K562 (cell line): ENCODE results near the gene TAT. TPM values are rescaled to one million over a fixed set of nuclear protein-coding genes. Genes with fewer than 3 reads are reported as not detected.
A peak's percentile ranks its signal among the peaks of the same experiment; 100 is the strongest.

ENCODE experiments used
- ATAC-seq: fragments of 200-7000 bp; cut with Tn5 transposase; 3 replicates; pipeline ENCODE4 v1.9.1; 2020; ENCODE audit warnings: moderate library complexity
- BruUV-seq: library from RNA; stranded (reverse); fragments of 400-500 nt; replicated peaks from 2 replicates; lab custom pipeline; 2021; lab: Mats Ljungman, UMichigan
- CTCF ChIA-PET: fragments of 300-600 bp; formaldehyde crosslinking; extraction: SDS; loops from one replicate; lab custom pipeline; 2021; ENCODE audit warnings: low intra/inter-chr PET ratio; lab: Yijun Ruan, JAX
- POLR2A ChIA-PET: fragments of 300-600, 350-650 bp; sonication (Branson Sonifier 250); formaldehyde crosslinking; extraction: SDS; loops from one replicate; lab custom pipeline; 2021; ENCODE audit warnings: antibody characterized with exemption, inconsistent platforms; lab: Yijun Ruan, JAX
- DNase-seq, 4 experiments: peaks; one replicate each; pipeline versions ENCODE4 v3.0.0 to v3.0.0-alpha.2; 2011 to 2018; ENCODE audit warnings: low spot score in 3 of 4, mixed read lengths in 3 of 4; ENCODE audit errors: extremely low read depth in 1 of 4
- FAIRE-seq: peaks from 2 replicates; lab custom pipeline; 2011; peaks lifted over from hg19 to GRCh38; lab: Jason Lieb, UNC
- H2AFZ ChIP-seq: 2 replicates; pipeline ENCODE4 v1.6.0; 2011; ENCODE audit warnings: low read depth, low read length, control low read depth, inconsistent platforms
- H3K27ac ChIP-seq: fragments of 200-600 bp; 3 replicates; pipeline ENCODE4 v1.8.0; 2011; ENCODE audit warnings: low read depth, mild to moderate bottlenecking, control low read depth, inconsistent platforms, low read length, moderate library complexity, mixed read lengths; ENCODE audit errors: extremely low read depth
- H3K27me3 ChIP-seq, 2 experiments: fragments of 300-600 bp in 1 of 2; 2 replicates in 1 of 2; 3 replicates in 1 of 2; pipeline versions ENCODE4 v1.6.0 to v1.8.0; 2011; ENCODE audit warnings: inconsistent platforms in 2 of 2, low read length in 2 of 2, mild to moderate bottlenecking in 1 of 2, mixed read lengths in 1 of 2, moderate library complexity in 1 of 2; ENCODE audit not compliant: control insufficient read depth in 2 of 2, insufficient read depth in 2 of 2
- H3K36me3 ChIP-seq: fragments of 300-600 bp; 3 replicates; pipeline ENCODE4 v1.8.0; 2011; ENCODE audit warnings: mild to moderate bottlenecking, low read length, inconsistent platforms; ENCODE audit not compliant: control insufficient read depth, insufficient read depth
- H3K4me1 ChIP-seq, 2 experiments: fragments of 200-600 bp in 1 of 2; replicated peaks in 1 of 2; 2 replicates in 1 of 2; 3 replicates in 1 of 2; pipeline versions ENCODE4 v1.5.1 to v1.8.0; 2011; ENCODE audit warnings: inconsistent platforms in 2 of 2, low read length in 2 of 2, mild to moderate bottlenecking in 1 of 2, mixed read lengths in 1 of 2, moderate library complexity in 1 of 2; ENCODE audit not compliant: control insufficient read depth in 2 of 2, insufficient read depth in 2 of 2
- H3K4me2 ChIP-seq: 2 replicates; pipeline ENCODE4 v1.6.1; 2011; ENCODE audit warnings: low read length, control low read depth, inconsistent platforms, mixed read lengths; ENCODE audit not compliant: insufficient read depth
- H3K4me3 ChIP-seq: fragments of 200-600 bp; sonication (generic), shearing (Covaris generic); 2 replicates; pipeline ENCODE4 v1.5.1; 2016; ENCODE audit warnings: control low read depth, inconsistent platforms
- H3K79me2 ChIP-seq: fragments of 200-600 bp; 3 replicates; pipeline ENCODE4 v1.8.0; 2011; ENCODE audit warnings: low read length, inconsistent platforms; ENCODE audit not compliant: control insufficient read depth, insufficient read depth
- H3K9ac ChIP-seq, 2 experiments: 2 replicates each; pipeline versions ENCODE4 v1.6.0 to v1.6.1; 2011; ENCODE audit warnings: low read depth in 2 of 2, low read length in 2 of 2, control low read depth in 1 of 2, inconsistent platforms in 1 of 2, mild to moderate bottlenecking in 1 of 2, mixed read lengths in 1 of 2; ENCODE audit not compliant: insufficient read depth in 1 of 2
- H3K9me1 ChIP-seq: one replicate; pipeline ENCODE4 v1.6.0; 2011; ENCODE audit warnings: inconsistent platforms, mild to moderate bottlenecking, low read length, moderate library complexity; ENCODE audit not compliant: control insufficient read depth, insufficient read depth
- H3K9me3 ChIP-seq: replicated peaks from 2 replicates; pipeline ENCODE4 v1.5.1; 2011; ENCODE audit warnings: low read depth, low read length, inconsistent platforms; ENCODE audit not compliant: control insufficient read depth, insufficient read depth
- H4K20me1 ChIP-seq: replicated peaks from 2 replicates; pipeline ENCODE4 v1.6.1; 2011; ENCODE audit warnings: low read length, inconsistent platforms, mixed read lengths; ENCODE audit not compliant: control insufficient read depth, insufficient read depth
- CCNT2 ChIP-seq: IDR thresholded peaks from 2 replicates; pipeline ENCODE4 v1.6.1; 2011; ENCODE audit warnings: borderline replicate concordance, low read depth, mild to moderate bottlenecking, moderate library complexity, mixed read lengths, low read length; ENCODE audit not compliant: insufficient read length; ENCODE audit errors: extremely low read depth
- EGR1 ChIP-seq: fragments of 450-650 bp; conservative IDR thresholded peaks from 2 replicates; pipeline ENCODE4 v1.6.1; 2017; ENCODE audit warnings: mild to moderate bottlenecking
- HNRNPH1 ChIP-seq: fragments of 200-400 bp; formaldehyde crosslinking; optimal IDR thresholded peaks from 2 replicates; pipeline ENCODE3; 2017; ENCODE audit warnings: low read depth, mild to moderate bottlenecking, low read length, moderate library complexity
- JUND ChIP-seq, 2 experiments: IDR thresholded peaks; 2 replicates in 1 of 2; 3 replicates in 1 of 2; pipeline ENCODE4 v1.6.1; 2011; ENCODE audit warnings: borderline replicate concordance in 2 of 2, low read depth in 2 of 2, low read length in 2 of 2, improper control_type of control experiment in 1 of 2, missing biosample characterization in 1 of 2, missing genetic modification characterization in 1 of 2, missing genetic modification reagents in 1 of 2
- MAX ChIP-seq: sonication (generic); formaldehyde crosslinking; IDR thresholded peaks from 2 replicates; pipeline ENCODE4 v1.9.0; 2022; ENCODE audit warnings: mild to moderate bottlenecking, missing genetic modification reagents
- SIRT6 ChIP-seq: IDR thresholded peaks from one replicate; pipeline ENCODE4 v1.6.1; 2012; ENCODE audit warnings: low read depth, mild to moderate bottlenecking, control low read depth, inconsistent platforms, low read length, moderate library complexity
- YBX1 ChIP-seq: fragments of 450-650 bp; IDR thresholded peaks from 2 replicates; pipeline ENCODE4 v1.7.1; 2016; ENCODE audit warnings: mild to moderate bottlenecking
- ZFP1 ChIP-seq: fragments of 450-650 bp; formaldehyde crosslinking; IDR thresholded peaks from 2 replicates; pipeline ENCODE4 v1.4.0; 2020; ENCODE audit warnings: mild to moderate bottlenecking, mixed read lengths
- ZKSCAN1 ChIP-seq: fragments of 150-350 bp; IDR thresholded peaks from 2 replicates; pipeline ENCODE4 v1.6.1; 2016; ENCODE audit warnings: low read depth, low read length
- ZNF212 ChIP-seq: fragments of 450-650 bp; formaldehyde crosslinking; IDR thresholded peaks from 2 replicates; pipeline ENCODE4 v1.4.0; 2020; ENCODE audit warnings: mild to moderate bottlenecking
- ZNF354B ChIP-seq: fragments of 250-450 bp; sonication (Bioruptor Pico); IDR thresholded peaks from 2 replicates; pipeline ENCODE4 v1.4.0; 2020
- ZNF395 ChIP-seq: fragments of 200-800 bp; sonication (Bioruptor generic); IDR thresholded peaks from 2 replicates; pipeline ENCODE4 v1.6.1; 2017; ENCODE audit warnings: missing genetic modification characterization, missing compliant biosample characterization
- ZNF445 ChIP-seq: fragments of 250-450 bp; sonication (Bioruptor Pico); IDR thresholded peaks from 2 replicates; pipeline ENCODE4 v1.4.0; 2020; ENCODE audit warnings: low read depth, mild to moderate bottlenecking, moderate library complexity
- WGBS: fragments of 100-300 bp; shearing (Covaris generic); methylation state at CpG from one replicate; pipeline ENCODE4 v1.1.6; 2016; ENCODE audit warnings: low coverage, mixed read lengths; ENCODE audit not compliant: insufficient coverage; ENCODE audit errors: missing lambda C conversion rate; 5-methylcytosine and 5-hydroxymethylcytosine counted together
- in situ Hi-C: fragments of 300-500 bp; cut with MboI; formaldehyde crosslinking; loops from 4 replicates; pipeline ENCODE4 v1.15.0; 2018; ENCODE audit warnings: inconsistent platforms, mixed read lengths
- intact Hi-C: fragments of 100-400 bp; cut with micrococcal nuclease; formaldehyde crosslinking; loops from 2 replicates; pipeline ENCODE4 v1.14.2; 2022
- polyA plus RNA-seq, 8 experiments: library from polyadenylated mRNA; depleted of rRNA in 4 of 8; stranded (reverse) in 5 of 8; unstranded in 3 of 8; fragments of >200 nt; fragmentation: Nextera tagmentation in 2 of 8; fragmentation: Illumina TruSeq in 1 of 8; extraction: Ambion mirVana in 2 of 8; extraction: Trizol in 1 of 8; gene quantifications; 2 replicates each; pipeline versions ENCODE4 v1.2.1 to v1.2.3, GENCODE V29; 2011 to 2014; ENCODE audit warnings: inconsistent platforms in 1 of 8, missing spikeins in 1 of 8
- total RNA-seq, 7 experiments: library from RNA; depleted of rRNA in 6 of 7; stranded (reverse); fragments of >200 nt in 6 of 7; fragmentation: Illumina TruSeq in 2 of 7; extraction: Trizol in 2 of 7; gene quantifications; 2 replicates each; pipeline versions ENCODE4 v1.2.1 to v1.2.3, GENCODE V29; 2011 to 2021; ENCODE audit warnings: low replicate concordance in 1 of 7
- TF ChIP-seq, protein P1 (sequence below): sonication (generic); formaldehyde crosslinking; IDR thresholded peaks from 2 replicates; pipeline ENCODE4 v1.8.1; 2023; ENCODE audit warnings: mild to moderate bottlenecking, missing genetic modification reagents, moderate library complexity

Gene TAT
- total and polyA plus RNA-seq, 9 of the 15 experiments (the other 6 are each of a cell fraction or from before 2014, with no cell fraction given) = 0.04 to 0.24 (median 0.04) TPM; not detected in 6

- CTCF ChIA-PET = no interaction called here
- in situ Hi-C loops = no loop called here
Observed at GRCh38 chr16:71528257-71528656, 48.6 kb downstream of the TAT start.

GRCh38 chr16:71526111-71526631 lies 50.7 kb downstream of the TAT start, which contains the start of gene CHST4:
Gene CHST4 (plus strand): TSS chr16:71526426. CDS start chr16:71536678, 10,252 bp downstream.
- intact Hi-C loops (no loop called here), in situ Hi-C loops (no loop called here)
- Histone ChIP-seq H3K79me2 (no peaks in the 10 kb centered on the region), H3K4me2 (no peak within 1 kb of the TSS), H3K4me3 (no peak within 1 kb of the TSS), H3K9ac (no peak within 1 kb of the TSS), H3K27ac (no peak within 1 kb of the TSS), H2AFZ (no peak within 1 kb of the TSS), H4K20me1 (no peaks in the 10 kb centered on the region), H3K9me1 (no peaks in the 10 kb centered on the region), H3K4me1 (no peaks in the 10 kb centered on the region), H3K9me3 (no peaks in the 10 kb centered on the region), H3K36me3 (no peaks in the 10 kb centered on the region), H3K27me3 (peaks cover 32 to 54% of the 10 kb centered on the region in 2 experiments)
- FAIRE-seq (no peak), ATAC-seq (no peak), DNase-seq (peak in 1 of 4 experiments; percentile 4)
- BruUV-seq = no TSS peak
- 0% methylated on average over 9 of the region's 9 CpGs for WGBS
- ChIA-PET CTCF (no interaction called here), POLR2A (interaction anchor here (0.8 to 1.2 kb wide), 5 partner anchors 8 to 512 kb away, joined by 3 to 4 read pairs (median 3); no protein-coding TSS in a partner anchor)
- TF ChIP-seq, protein P1, sequence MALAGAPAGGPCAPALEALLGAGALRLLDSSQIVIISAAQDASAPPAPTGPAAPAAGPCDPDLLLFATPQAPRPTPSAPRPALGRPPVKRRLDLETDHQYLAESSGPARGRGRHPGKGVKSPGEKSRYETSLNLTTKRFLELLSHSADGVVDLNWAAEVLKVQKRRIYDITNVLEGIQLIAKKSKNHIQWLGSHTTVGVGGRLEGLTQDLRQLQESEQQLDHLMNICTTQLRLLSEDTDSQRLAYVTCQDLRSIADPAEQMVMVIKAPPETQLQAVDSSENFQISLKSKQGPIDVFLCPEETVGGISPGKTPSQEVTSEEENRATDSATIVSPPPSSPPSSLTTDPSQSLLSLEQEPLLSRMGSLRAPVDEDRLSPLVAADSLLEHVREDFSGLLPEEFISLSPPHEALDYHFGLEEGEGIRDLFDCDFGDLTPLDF = no peak
- TF ChIP-seq SIRT6 = no peak
- no peak for TF ChIP-seq MAX
- TF ChIP-seq YBX1 = no peak
- no peak for TF ChIP-seq ZFP1
- no peak for TF ChIP-seq JUND (IDR thresholded peaks at IDR 0.05; ENCODE audit: borderline replicate concordance, low read depth, low read length)
- no peak for TF ChIP-seq JUND (tag; IDR thresholded peaks at IDR 0.05; ENCODE audit: borderline replicate concordance, low read depth, low read length)
- TF ChIP-seq CCNT2 = no peak
- no peak for TF ChIP-seq HNRNPH1
- TF ChIP-seq ZNF354B (CRISPR knock-in tag) = no peak
- TF ChIP-seq ZNF395 (CRISPR knock-in tag) = no peak

More at GRCh38 chr16:71528257-71528656, 48.6 kb downstream of the TAT start:
- no peak overlapping the region for H3K4me3 ChIP-seq
- ATAC-seq (no peak), FAIRE-seq (no peak), DNase-seq (no peak)
- no peaks in the 10 kb centered on the region for H3K79me2 ChIP-seq
- H3K36me3 ChIP-seq = no peaks in the 10 kb centered on the region
- H4K20me1 ChIP-seq = no peaks in the 10 kb centered on the region
- intact Hi-C loops = no loop called here
- H2AFZ ChIP-seq = no peak overlapping the region
- peaks cover 26 to 48% of the 10 kb centered on the region in 2 experiments for H3K27me3 ChIP-seq
- H3K9me3 ChIP-seq = no peaks in the 10 kb centered on the region
- TF ChIP-seq ZNF445 (no peak), ZNF212 (CRISPR knock-in tag) (no peak), ZKSCAN1 (0 out of 2 replicates have a peak, but pooled peaks have one; percentile 54), EGR1 (no peak)
- no peak overlapping the region for H3K27ac ChIP-seq
- WGBS = 0% methylated on average over 1 of the region's 1 CpG
- no peak overlapping the region for H3K9ac ChIP-seq
- no peak overlapping the region for H3K4me2 ChIP-seq
- POLR2A ChIA-PET = no interaction called here
- BruUV-seq = no TSS peak
- H3K9me1 ChIP-seq = no peaks in the 10 kb centered on the region
- no peaks in the 10 kb centered on the region for H3K4me1 ChIP-seq
